ENCODE results near the gene EPHB2. TPM values are rescaled to one million over a fixed set of nuclear protein-coding genes. Genes with fewer than 3 reads are reported as not detected.

The EPHB2 gene
- 36.9 TPM for total RNA-seq

DNA sequence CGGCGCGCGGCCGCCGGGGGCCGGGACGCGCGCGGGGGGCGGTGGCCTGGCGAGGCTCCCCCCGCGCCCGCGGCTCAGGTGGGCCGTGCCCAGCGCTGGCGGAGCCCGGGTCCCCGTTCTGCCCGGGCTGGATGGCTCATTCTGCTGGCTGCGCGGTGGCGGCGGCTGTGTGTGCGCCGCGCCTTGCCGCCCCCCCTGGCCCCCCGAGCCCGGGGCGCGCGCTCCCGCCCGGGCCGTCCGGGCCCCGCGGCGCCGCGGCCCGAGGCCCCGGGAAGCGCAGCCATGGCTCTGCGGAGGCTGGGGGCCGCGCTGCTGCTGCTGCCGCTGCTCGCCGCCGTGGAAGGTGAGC lies at the start of gene EPHB2:
Gene EPHB2 (plus strand): TSS at position 139 of the 349 bp plus-strand sequence. CDS start 144 bp downstream, at position 283.

Small RNA genes lying within 50 kb of the gene (small RNA-seq; reads per million reads assigned to genes)
- gene MIR4253 (not detected), gene MIR4684 (not detected)

Other genes with a start within 250 kb of the EPHB2 start
- 10.4 TPM for gene EPHA8, start 147.3 kb upstream of the EPHB2 start, total RNA-seq
- 17.5 TPM for gene C1QA, start 74.2 kb upstream of the EPHB2 start, total RNA-seq
- gene C1QC, start 67.2 kb upstream of the EPHB2 start, total RNA-seq, result 18.0 TPM
- gene C1QB, start 57.6 kb upstream of the EPHB2 start, total RNA-seq, result 11.3 TPM

Measured in diencephalon (tissue), 1 donor.